K562 (cell line): ENCODE results near the gene GARRE1.

ENCODE experiments used
- CREB1 ChIP-seq, 2 experiments: sonication (generic) in 1 of 2; formaldehyde crosslinking in 1 of 2; IDR thresholded peaks; 2 replicates each; pipeline versions ENCODE4 v1.6.1 to v1.8.0; 2012 to 2022; ENCODE audit warnings: inconsistent platforms in 1 of 2, mild to moderate bottlenecking in 1 of 2, missing genetic modification reagents in 1 of 2, moderate library complexity in 1 of 2
- EGR1 ChIP-seq: fragments of 450-650 bp; conservative IDR thresholded peaks from 2 replicates; pipeline ENCODE4 v1.6.1; 2017; ENCODE audit warnings: mild to moderate bottlenecking
- JUNB ChIP-seq: fragments of 450-650 bp; formaldehyde crosslinking; conservative IDR thresholded peaks from 2 replicates; pipeline ENCODE4 v1.4.0; 2020; ENCODE audit warnings: mild to moderate bottlenecking
- MAFK ChIP-seq: IDR thresholded peaks from 2 replicates; pipeline ENCODE4 v1.6.1; 2011; ENCODE audit warnings: low read length, improper control_type of control experiment
- MYC ChIP-seq, 2 experiments: fragments of 250-450 bp in 1 of 2; sonication (Bioruptor Pico) in 1 of 2; IDR thresholded peaks; 2 replicates each; pipeline versions ENCODE4 v1.5.1 to v1.6.1; 2012 to 2021; ENCODE audit warnings: low read depth in 2 of 2, borderline replicate concordance in 1 of 2, improper control_type of control experiment in 1 of 2, low read length in 1 of 2, mild to moderate bottlenecking in 1 of 2, moderate library complexity in 1 of 2
- NR3C1 ChIP-seq: sonication (generic); formaldehyde crosslinking; IDR thresholded peaks from 2 replicates; pipeline ENCODE4 v1.8.1; 2022; ENCODE audit warnings: missing genetic modification reagents
- POLR2A ChIP-seq: fragments of 450-650 bp; conservative IDR thresholded peaks from 2 replicates; pipeline ENCODE4 v1.6.1; 2016
- RNF2 ChIP-seq: sonication (generic); IDR thresholded peaks from 2 replicates; pipeline ENCODE4 v1.6.1; 2016
- ZC3H11A ChIP-seq: IDR thresholded peaks from 2 replicates; pipeline ENCODE4 v1.6.1; 2012; ENCODE audit warnings: low read depth, low read length, improper control_type of control experiment
- ZNF23 ChIP-seq: fragments of 250-450 bp; sonication (Bioruptor Pico); IDR thresholded peaks from 2 replicates; pipeline ENCODE4 v1.4.0; 2020; ENCODE audit warnings: mild to moderate bottlenecking
- ZNF311 ChIP-seq: fragments of 250-450 bp; sonication (Bioruptor Pico); IDR thresholded peaks from 2 replicates; pipeline ENCODE4 v1.4.0; 2020; ENCODE audit warnings: mild to moderate bottlenecking, moderate library complexity
- TF ChIP-seq, protein P1 (sequence below): conservative IDR thresholded peaks from 2 replicates; pipeline ENCODE4 v1.6.1; 2011; ENCODE audit warnings: low read depth, mild to moderate bottlenecking, low read length; ENCODE audit not compliant: control insufficient read depth
- TF ChIP-seq, protein P2 (sequence below), 3 experiments: IDR thresholded peaks in 2 of 3; conservative IDR thresholded peaks in 1 of 3; 2 replicates each; pipeline ENCODE4 v1.5.1; 2011 to 2012; ENCODE audit warnings: low read length in 3 of 3, mild to moderate bottlenecking in 3 of 3, control low read depth in 2 of 3, improper control_type of control experiment in 1 of 3, inconsistent platforms in 1 of 3, low read depth in 1 of 3, mixed read lengths in 1 of 3, moderate library complexity in 1 of 3; ENCODE audit not compliant: insufficient read depth in 2 of 3
- TF ChIP-seq, protein P3 (sequence below): sonication (generic); formaldehyde crosslinking; IDR thresholded peaks from 2 replicates; pipeline ENCODE4 v1.4.0; 2020; ENCODE audit warnings: mild to moderate bottlenecking, missing genetic modification reagents

DNA sequence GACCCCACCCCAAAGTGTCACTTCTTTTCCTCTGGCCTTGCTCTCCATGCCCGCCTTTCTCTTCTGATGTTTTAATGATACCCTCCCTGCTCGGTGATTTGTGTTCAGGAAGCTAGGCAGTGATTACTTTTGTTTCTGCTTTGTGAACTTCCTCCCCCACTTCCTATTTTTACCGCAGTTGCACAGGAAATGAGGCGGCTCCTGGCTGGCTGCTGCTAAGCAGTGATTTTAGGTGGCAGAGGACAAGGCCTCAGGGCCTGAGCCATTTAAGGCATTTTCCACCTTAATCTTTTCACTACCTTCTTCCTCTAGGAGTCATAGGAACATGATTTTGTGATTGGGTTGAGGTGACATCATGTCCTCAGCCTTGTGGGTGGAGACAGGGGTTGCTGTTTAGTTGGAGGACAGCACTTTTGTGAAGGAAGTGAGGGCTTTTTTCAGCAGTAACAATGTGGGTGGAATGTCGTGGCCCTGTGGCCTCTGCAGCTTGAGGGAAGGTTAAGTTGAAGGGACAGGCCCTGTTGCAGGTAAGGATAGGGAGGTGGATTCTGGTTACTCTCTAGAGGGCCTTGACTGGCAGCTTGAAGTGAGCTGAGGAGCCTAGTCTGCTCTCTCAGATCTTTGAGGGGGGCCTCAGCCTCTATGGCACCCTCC is 15.7 kb downstream of the GARRE1 start:
- TF ChIP-seq CREB1 (IDR thresholded peaks at IDR 0.05) (no peak), CREB1 (CRISPR knock-in tag; IDR thresholded peaks at IDR 0.05) (no peak), EGR1 (peak; percentile 39; the same call in 1 of the 2 replicates), MAFK (no peak), ZC3H11A (no peak), NR3C1 (CRISPR knock-in tag) (no peak), RNF2 (no peak), JUNB (CRISPR knock-in tag) (no peak), ZNF311 (no peak), POLR2A (no peak), MYC (IDR thresholded peaks at IDR 0.05; ENCODE audit: low read depth, low read length) (no peak), MYC (CRISPR knock-in tag; IDR thresholded peaks at IDR 0.05; ENCODE audit: borderline replicate concordance, low read depth) (no peak), ZNF23 (CRISPR knock-in tag) (no peak)
- TF ChIP-seq, protein P1, sequence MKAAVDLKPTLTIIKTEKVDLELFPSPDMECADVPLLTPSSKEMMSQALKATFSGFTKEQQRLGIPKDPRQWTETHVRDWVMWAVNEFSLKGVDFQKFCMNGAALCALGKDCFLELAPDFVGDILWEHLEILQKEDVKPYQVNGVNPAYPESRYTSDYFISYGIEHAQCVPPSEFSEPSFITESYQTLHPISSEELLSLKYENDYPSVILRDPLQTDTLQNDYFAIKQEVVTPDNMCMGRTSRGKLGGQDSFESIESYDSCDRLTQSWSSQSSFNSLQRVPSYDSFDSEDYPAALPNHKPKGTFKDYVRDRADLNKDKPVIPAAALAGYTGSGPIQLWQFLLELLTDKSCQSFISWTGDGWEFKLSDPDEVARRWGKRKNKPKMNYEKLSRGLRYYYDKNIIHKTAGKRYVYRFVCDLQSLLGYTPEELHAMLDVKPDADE: no peak
- TF ChIP-seq, protein P2, sequence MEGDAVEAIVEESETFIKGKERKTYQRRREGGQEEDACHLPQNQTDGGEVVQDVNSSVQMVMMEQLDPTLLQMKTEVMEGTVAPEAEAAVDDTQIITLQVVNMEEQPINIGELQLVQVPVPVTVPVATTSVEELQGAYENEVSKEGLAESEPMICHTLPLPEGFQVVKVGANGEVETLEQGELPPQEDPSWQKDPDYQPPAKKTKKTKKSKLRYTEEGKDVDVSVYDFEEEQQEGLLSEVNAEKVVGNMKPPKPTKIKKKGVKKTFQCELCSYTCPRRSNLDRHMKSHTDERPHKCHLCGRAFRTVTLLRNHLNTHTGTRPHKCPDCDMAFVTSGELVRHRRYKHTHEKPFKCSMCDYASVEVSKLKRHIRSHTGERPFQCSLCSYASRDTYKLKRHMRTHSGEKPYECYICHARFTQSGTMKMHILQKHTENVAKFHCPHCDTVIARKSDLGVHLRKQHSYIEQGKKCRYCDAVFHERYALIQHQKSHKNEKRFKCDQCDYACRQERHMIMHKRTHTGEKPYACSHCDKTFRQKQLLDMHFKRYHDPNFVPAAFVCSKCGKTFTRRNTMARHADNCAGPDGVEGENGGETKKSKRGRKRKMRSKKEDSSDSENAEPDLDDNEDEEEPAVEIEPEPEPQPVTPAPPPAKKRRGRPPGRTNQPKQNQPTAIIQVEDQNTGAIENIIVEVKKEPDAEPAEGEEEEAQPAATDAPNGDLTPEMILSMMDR (IDR thresholded peaks at IDR 0.05 in 2 of 3, conservative IDR thresholded peaks at IDR 0.05 in 1 of 3; ENCODE audit: insufficient read depth in 2 of 3, low read depth in 1 of 3, low read length in 3 of 3): no peak
- TF ChIP-seq, protein P3, sequence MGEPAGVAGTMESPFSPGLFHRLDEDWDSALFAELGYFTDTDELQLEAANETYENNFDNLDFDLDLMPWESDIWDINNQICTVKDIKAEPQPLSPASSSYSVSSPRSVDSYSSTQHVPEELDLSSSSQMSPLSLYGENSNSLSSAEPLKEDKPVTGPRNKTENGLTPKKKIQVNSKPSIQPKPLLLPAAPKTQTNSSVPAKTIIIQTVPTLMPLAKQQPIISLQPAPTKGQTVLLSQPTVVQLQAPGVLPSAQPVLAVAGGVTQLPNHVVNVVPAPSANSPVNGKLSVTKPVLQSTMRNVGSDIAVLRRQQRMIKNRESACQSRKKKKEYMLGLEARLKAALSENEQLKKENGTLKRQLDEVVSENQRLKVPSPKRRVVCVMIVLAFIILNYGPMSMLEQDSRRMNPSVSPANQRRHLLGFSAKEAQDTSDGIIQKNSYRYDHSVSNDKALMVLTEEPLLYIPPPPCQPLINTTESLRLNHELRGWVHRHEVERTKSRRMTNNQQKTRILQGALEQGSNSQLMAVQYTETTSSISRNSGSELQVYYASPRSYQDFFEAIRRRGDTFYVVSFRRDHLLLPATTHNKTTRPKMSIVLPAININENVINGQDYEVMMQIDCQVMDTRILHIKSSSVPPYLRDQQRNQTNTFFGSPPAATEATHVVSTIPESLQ: no peak
